Measurements from ENCODE around the gene ARL13B.

GRCh38 chr3:94101860-94102259 lies 121.9 kb downstream of the ARL13B start:
- TF ChIP-seq CTCF (IDR thresholded peaks at IDR 0.05) (no peak), EP300 (IDR thresholded peaks at IDR 0.05) (no peak), POLR2A (IDR thresholded peaks at IDR 0.05) (no peak)

Data from ovary (tissue), 3 donors.